Activated T-cell treated with anti-CD3 and anti-CD28 coated beads for 4 hours (primary cell): ENCODE results near the gene PODNL1.
"Not testable (repeated sequence)": the region's sequence is repeated elsewhere in the genome, so short reads cannot be mapped to it uniquely, and the experiment has no call there.

Source experiments
- DNase-seq: peaks from one replicate; pipeline ENCODE4 v3.0.0-alpha.2; 2020

The PODNL1 gene

GRCh38 chr19:13972368-13973155, 34.3 kb upstream of the PODNL1 start:
- no peak for DNase-seq

GRCh38 chr19:13971868-13972267, 33.7 kb upstream of the PODNL1 start:
- not testable (repeated sequence) for DNase-seq

- no peak for DNase-seq
These were observed 31.7 kb upstream of the PODNL1 start for GRCh38 chr19:13969897-13970296.

- DNase-seq, result no peak
These were observed 30.8 kb upstream of the PODNL1 start for GRCh38 chr19:13968999-13969398.

- DNase-seq, result no peak
These were observed 30.2 kb upstream of the PODNL1 start for GRCh38 chr19:13968383-13968935.

GRCh38 chr19:13967206-13967605, 29.0 kb upstream of the PODNL1 start:
- DNase-seq, result not testable (repeated sequence)

GRCh38 chr19:13966684-13967128, 28.5 kb upstream of the PODNL1 start:
- DNase-seq, result no peak

- DNase-seq, result no peak
These were observed 27.9 kb upstream of the PODNL1 start for GRCh38 chr19:13965926-13966683.

- no peak for DNase-seq
These were observed 27.2 kb upstream of the PODNL1 start for GRCh38 chr19:13965377-13965896.

GRCh38 chr19:13964776-13965175, 26.6 kb upstream of the PODNL1 start:
- DNase-seq, result no peak

GRCh38 chr19:13963603-13964105, 25.4 kb upstream of the PODNL1 start:
- no peak for DNase-seq

- no peak for DNase-seq
These were observed 24.7 kb upstream of the PODNL1 start for GRCh38 chr19:13962699-13963602.

GRCh38 chr19:13961826-13962698, 23.8 kb upstream of the PODNL1 start:
- DNase-seq, result no peak

- DNase-seq, result no peak
These were observed 22.9 kb upstream of the PODNL1 start for GRCh38 chr19:13960863-13961784.

- DNase-seq, result no peak
These were observed 22.0 kb upstream of the PODNL1 start for GRCh38 chr19:13959962-13960862.

GRCh38 chr19:13959141-13959961, 21.1 kb upstream of the PODNL1 start:
- DNase-seq, result no peak

- no peak for DNase-seq
These were observed 19.8 kb upstream of the PODNL1 start for GRCh38 chr19:13958043-13958442.

GRCh38 chr19:13957051-13957450, 18.8 kb upstream of the PODNL1 start:
- no peak for DNase-seq
